ENCODE results near the gene COLEC12. TPM values are rescaled to one million over a fixed set of nuclear protein-coding genes. Genes with fewer than 3 reads are reported as not detected.

Gene COLEC12
- total RNA-seq, 2 donors from 2014 or later, result 1.9 to 4.7 TPM

DNA sequence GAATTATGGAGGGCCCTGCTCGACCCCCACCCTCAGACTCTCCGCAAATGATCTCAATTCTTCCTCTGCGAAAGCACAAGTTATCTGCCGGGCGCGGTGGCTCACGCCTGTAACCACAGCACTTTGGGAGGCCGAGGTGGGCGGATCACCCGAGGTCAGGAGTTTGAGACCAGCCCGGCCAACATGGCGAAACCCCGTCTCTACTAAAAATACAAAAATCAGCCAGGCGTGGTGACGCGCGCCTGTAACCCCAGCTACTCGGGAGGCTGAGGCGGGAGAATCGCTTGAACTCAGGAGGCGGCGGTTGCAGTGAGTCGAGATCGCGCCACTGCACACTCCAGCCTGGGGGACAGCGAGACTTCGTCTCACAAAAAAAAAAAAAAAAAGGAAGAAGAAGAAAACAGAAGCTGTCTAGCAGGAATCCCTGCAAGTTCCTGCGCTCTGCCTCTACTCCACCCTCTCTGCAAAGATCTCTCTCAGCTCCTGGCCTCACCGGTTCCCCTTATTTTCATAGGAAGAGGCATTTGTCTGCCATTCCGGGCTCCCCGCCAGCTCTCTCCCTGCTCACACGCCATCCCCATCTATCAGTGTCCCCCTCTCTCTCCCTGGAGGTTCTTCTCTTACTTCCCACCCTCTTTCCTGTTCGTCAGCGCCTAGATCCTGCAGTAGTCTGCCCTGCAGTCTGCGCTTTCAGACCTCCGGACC lies 13.5 kb upstream of the COLEC12 start:
- H3K27ac ChIP-seq, result no peak overlapping the region
- no peaks in the 10 kb centered on the region for H3K36me3 ChIP-seq
- TF ChIP-seq, protein P1, sequence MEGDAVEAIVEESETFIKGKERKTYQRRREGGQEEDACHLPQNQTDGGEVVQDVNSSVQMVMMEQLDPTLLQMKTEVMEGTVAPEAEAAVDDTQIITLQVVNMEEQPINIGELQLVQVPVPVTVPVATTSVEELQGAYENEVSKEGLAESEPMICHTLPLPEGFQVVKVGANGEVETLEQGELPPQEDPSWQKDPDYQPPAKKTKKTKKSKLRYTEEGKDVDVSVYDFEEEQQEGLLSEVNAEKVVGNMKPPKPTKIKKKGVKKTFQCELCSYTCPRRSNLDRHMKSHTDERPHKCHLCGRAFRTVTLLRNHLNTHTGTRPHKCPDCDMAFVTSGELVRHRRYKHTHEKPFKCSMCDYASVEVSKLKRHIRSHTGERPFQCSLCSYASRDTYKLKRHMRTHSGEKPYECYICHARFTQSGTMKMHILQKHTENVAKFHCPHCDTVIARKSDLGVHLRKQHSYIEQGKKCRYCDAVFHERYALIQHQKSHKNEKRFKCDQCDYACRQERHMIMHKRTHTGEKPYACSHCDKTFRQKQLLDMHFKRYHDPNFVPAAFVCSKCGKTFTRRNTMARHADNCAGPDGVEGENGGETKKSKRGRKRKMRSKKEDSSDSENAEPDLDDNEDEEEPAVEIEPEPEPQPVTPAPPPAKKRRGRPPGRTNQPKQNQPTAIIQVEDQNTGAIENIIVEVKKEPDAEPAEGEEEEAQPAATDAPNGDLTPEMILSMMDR (IDR thresholded peaks at IDR 0.05), result no peak
- no peaks in the 10 kb centered on the region for H3K9me3 ChIP-seq
- no peak overlapping the region for H3K4me3 ChIP-seq
- no peak overlapping the region for H3K9ac ChIP-seq (ENCODE audit: low read depth in 2 of 2, low read length in 2 of 2)
- no peaks in the 10 kb centered on the region for H3K4me1 ChIP-seq
- no peaks in the 10 kb centered on the region for H3K27me3 ChIP-seq
- intact Hi-C loops (cut with DNase I), result no loop called here
- DNase-seq, result no peak

DNA sequence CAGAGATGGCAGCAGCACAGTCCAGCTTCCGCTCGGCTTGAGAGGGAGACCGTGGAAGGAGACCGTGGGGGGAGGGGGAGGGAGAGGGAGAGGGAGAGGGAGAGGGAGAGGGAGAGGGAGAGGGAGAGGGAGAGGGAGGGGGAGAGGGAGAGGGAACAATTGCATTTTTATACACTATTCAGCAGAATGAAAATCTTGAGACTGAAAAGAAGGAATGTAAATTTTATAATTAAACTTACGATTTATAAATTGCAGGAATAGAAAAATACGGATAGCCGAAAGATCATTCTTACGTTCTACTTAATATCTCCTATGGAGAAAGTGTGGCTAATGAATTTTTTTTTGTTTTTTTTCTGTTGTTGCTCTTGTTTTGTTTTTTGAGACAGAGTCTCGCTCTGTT lies 12.5 kb upstream of the COLEC12 start:
- H3K27ac ChIP-seq, result no peak overlapping the region
- H3K9ac ChIP-seq (ENCODE audit: low read depth in 2 of 2, low read length in 2 of 2), result no peak overlapping the region
- no peaks in the 10 kb centered on the region for H3K9me3 ChIP-seq
- H3K4me3 ChIP-seq, result no peak overlapping the region
- intact Hi-C loops (cut with DNase I), result no loop called here
- TF ChIP-seq, protein P1 (IDR thresholded peaks at IDR 0.05), result no peak
- H3K36me3 ChIP-seq, result no peaks in the 10 kb centered on the region
- DNase-seq, result no peak
- no peaks in the 10 kb centered on the region for H3K4me1 ChIP-seq
- H3K27me3 ChIP-seq, result no peaks in the 10 kb centered on the region

DNA sequence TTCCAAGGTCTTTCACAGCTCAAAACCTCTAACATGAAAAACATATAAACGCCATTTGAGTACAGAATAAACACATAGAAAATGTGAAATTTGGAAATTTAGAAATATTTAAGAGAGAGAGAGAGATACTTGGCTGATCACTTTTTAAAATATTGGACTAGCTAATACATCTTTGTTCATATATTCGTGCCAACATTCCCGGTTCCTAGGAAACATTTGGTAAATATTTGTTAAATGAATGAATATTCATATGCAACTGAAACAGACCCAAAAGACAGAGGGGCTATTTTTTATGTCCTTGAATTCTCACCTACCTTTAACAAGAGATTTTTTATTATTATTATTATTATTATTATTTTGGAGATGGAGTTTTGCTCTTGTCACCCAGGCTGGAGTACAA lies 8.3 kb upstream of the COLEC12 start:
- Histone ChIP-seq H3K27me3 (no peaks in the 10 kb centered on the region), H3K36me3 (no peaks in the 10 kb centered on the region), H3K4me3 (no peak overlapping the region), H3K4me1 (no peaks in the 10 kb centered on the region), H3K27ac (no peak overlapping the region), H3K9me3 (no peaks in the 10 kb centered on the region), H3K9ac (ENCODE audit: low read depth in 2 of 2, low read length in 2 of 2) (no peak overlapping the region)
- TF ChIP-seq, protein P1 (IDR thresholded peaks at IDR 0.05), result no peak
- intact Hi-C loops (cut with DNase I), result loop anchor here (10.0 kb wide), 1 partner anchor 106 kb away; no protein-coding TSS in a partner anchor
- no peak for DNase-seq

DNA sequence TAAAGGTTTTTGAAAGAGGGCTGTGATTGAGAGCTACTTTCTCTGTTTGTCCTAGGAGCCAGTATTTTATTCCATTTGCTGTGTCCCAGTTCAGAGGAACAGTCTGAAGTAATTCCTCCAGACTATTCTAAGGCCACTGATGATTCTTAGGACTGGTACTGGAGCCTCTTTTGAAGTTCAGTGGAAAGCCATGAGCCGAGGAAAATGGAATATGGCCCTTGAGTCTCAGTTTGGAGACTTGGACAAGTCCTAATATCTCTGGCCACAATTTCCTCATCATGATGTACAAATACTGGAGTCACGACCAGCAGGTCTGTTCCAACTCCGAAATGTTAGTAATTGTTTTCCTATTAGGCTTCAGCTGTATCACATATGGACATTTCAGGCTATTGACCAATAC lies 7.1 kb upstream of the COLEC12 start:
- no peaks in the 10 kb centered on the region for H3K4me1 ChIP-seq
- no peak overlapping the region for H3K9ac ChIP-seq (ENCODE audit: low read depth in 2 of 2, low read length in 2 of 2)
- H3K27me3 ChIP-seq, result no peaks in the 10 kb centered on the region
- H3K9me3 ChIP-seq, result no peaks in the 10 kb centered on the region
- H3K36me3 ChIP-seq, result no peaks in the 10 kb centered on the region
- DNase-seq, result no peak
- TF ChIP-seq, protein P1 (IDR thresholded peaks at IDR 0.05), result no peak
- intact Hi-C loops (cut with DNase I), result loop anchor here (10.0 kb wide), 1 partner anchor 107 kb away; no protein-coding TSS in a partner anchor
- no peak overlapping the region for H3K4me3 ChIP-seq
- H3K27ac ChIP-seq, result no peak overlapping the region

DNA sequence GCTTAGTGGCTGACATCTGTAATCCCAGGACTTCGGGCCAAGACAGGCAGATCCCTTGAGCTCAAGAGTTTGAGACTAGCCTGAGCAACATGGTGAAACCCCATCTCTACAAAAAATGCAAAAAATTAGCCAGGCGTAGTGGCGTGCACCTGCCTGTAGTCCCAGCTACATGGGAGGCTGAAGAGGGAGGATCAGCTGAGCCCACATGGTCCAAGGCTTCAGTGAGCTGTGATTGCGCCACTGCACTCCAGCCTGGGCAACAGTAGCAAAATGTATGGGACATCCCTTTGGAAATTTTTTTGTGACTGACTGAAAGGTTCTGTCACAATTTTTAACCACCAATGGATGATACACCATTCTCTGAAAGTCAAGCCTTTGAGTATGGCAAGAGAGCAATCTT lies 6.3 kb upstream of the COLEC12 start:
- DNase-seq, result no peak
- no peaks in the 10 kb centered on the region for H3K4me1 ChIP-seq
- TF ChIP-seq, protein P1 (IDR thresholded peaks at IDR 0.05), result no peak

More for the DNA sequence above, 6.3 kb upstream of the COLEC12 start:
- Histone ChIP-seq H3K27ac (no peak overlapping the region), H3K9ac (ENCODE audit: low read depth in 2 of 2, low read length in 2 of 2) (no peak overlapping the region), H3K4me3 (no peak overlapping the region), H3K36me3 (no peaks in the 10 kb centered on the region), H3K9me3 (no peaks in the 10 kb centered on the region), H3K27me3 (no peaks in the 10 kb centered on the region)
- intact Hi-C loops (cut with DNase I), result loop anchor here (10.0 kb wide), 1 partner anchor 108 kb away; no protein-coding TSS in a partner anchor

Data from colonic mucosa (tissue), 4 donors.